Left lung (tissue), 10 donors: ENCODE data around the gene PPFIA1. TPM values are rescaled to one million over a fixed set of nuclear protein-coding genes. Genes with fewer than 3 reads are reported as not detected.

Experiments
- ATAC-seq: fragments of 200-7000 bp; cut with Tn5 transposase; one replicate; pipeline ENCODE4 v1.9.1; 2020; ENCODE audit warnings: moderate library complexity
- DNase-seq, 4 donors: peaks; one replicate each; pipeline ENCODE4 v3.0.0-alpha.2; 2013 to 2020
- H3K27ac ChIP-seq, 2 donors: fragments of 200-600 bp; sonication (generic) in 1 of 2; one replicate each; pipeline versions ENCODE4 v1.5.0 to v1.8.0; 2020 to 2021
- H3K27me3 ChIP-seq, 2 donors: fragments of 200-600 bp; sonication (generic) in 1 of 2; one replicate each; pipeline versions ENCODE4 v1.5.0 to v1.8.0; 2020 to 2021
- H3K36me3 ChIP-seq, 2 donors: fragments of 200-600 bp; sonication (generic) in 1 of 2; one replicate each; pipeline versions ENCODE4 v1.5.0 to v1.8.0; 2020 to 2021
- H3K4me1 ChIP-seq, 2 donors: fragments of 200-600 bp; one replicate each; pipeline ENCODE4 v1.8.0; 2021
- H3K4me3 ChIP-seq, 2 donors: fragments of 200-600 bp; sonication (generic) in 1 of 2; one replicate each; pipeline versions ENCODE4 v1.5.0 to v1.8.0; 2020 to 2021; ENCODE audit warnings: mild to moderate bottlenecking in 1 of 2
- H3K9me3 ChIP-seq, 2 donors: fragments of 200-600 bp; sonication (generic) in 1 of 2; one replicate each; pipeline versions ENCODE4 v1.5.0 to v1.8.0; 2020 to 2021
- CTCF ChIP-seq, 2 donors: fragments of 200-600 bp; sonication (generic) in 1 of 2; IDR thresholded peaks; one replicate each; pipeline versions ENCODE4 v1.5.0 to v1.8.0; 2021; ENCODE audit warnings: antibody characterized with exemption in 2 of 2
- intact Hi-C, 2 donors: fragments of 100-400 bp; cut with DNase I; formaldehyde crosslinking; loops; one replicate each; pipeline versions ENCODE4 v1.11.2 to v1.14.2; 2022
- polyA plus RNA-seq, 6 donors: library from polyadenylated mRNA; unstranded; fragments of 120-200 nt; gene quantifications; one replicate each; pipeline ENCODE4 v1.2.1, GENCODE V29; 2013; ENCODE audit not compliant: insufficient read length in 6 of 6
- total RNA-seq, 2 donors: library from RNA; stranded (reverse); fragmentation: NEBNext Ultra II Directional; extraction: Animal tissue kit (Norgen Biotek cat#: 25700); gene quantifications; one replicate each; pipeline ENCODE4 v1.2.1, GENCODE V29; 2021
- donor health status: DM: no; HTN: yes; CAD: no.
- donor health status: DM: no; HTN: no; CAD: no.

PPFIA1 gene
- total and polyA plus RNA-seq, 8 donors: 45.9 to 66.0 (median 51.3) TPM

GRCh38 chr11:70282012-70282411 is 11.5 kb downstream of the PPFIA1 start:
- Histone ChIP-seq H3K27ac (no peak overlapping the region), H3K27me3 (no peaks in the 10 kb centered on the region), H3K4me1 (no peaks in the 10 kb centered on the region), H3K9me3 (no peaks in the 10 kb centered on the region), H3K36me3 (peaks cover 3 to 94% of the 10 kb centered on the region in 2 donors), H3K4me3 (no peak overlapping the region)
- DNase-seq (no peak), ATAC-seq (no peak)
- no peak for TF ChIP-seq CTCF (IDR thresholded peaks at IDR 0.05)
- intact Hi-C loops: no loop called here

GRCh38 chr11:70288721-70289120 is 18.2 kb downstream of the PPFIA1 start:
- Histone ChIP-seq H3K4me3 (no peak overlapping the region), H3K27me3 (no peaks in the 10 kb centered on the region), H3K27ac (no peak overlapping the region), H3K9me3 (no peaks in the 10 kb centered on the region), H3K4me1 (peaks cover 0 to 9% of the 10 kb centered on the region in 2 donors), H3K36me3 (peaks cover 0 to 77% of the 10 kb centered on the region in 2 donors)
- no peak for TF ChIP-seq CTCF (IDR thresholded peaks at IDR 0.05)
- intact Hi-C loops: no loop called here
- DNase-seq: no peak
- ATAC-seq: no peak

GRCh38 chr11:70289582-70289981 is 19.1 kb downstream of the PPFIA1 start:
- Histone ChIP-seq H3K27me3 (no peaks in the 10 kb centered on the region), H3K27ac (no peak overlapping the region), H3K4me3 (no peak overlapping the region), H3K36me3 (peaks cover 0 to 75% of the 10 kb centered on the region in 2 donors), H3K4me1 (peaks cover 0 to 9% of the 10 kb centered on the region in 2 donors), H3K9me3 (no peaks in the 10 kb centered on the region)
- intact Hi-C loops: no loop called here
- ATAC-seq (no peak), DNase-seq (no peak)
- no peak for TF ChIP-seq CTCF (IDR thresholded peaks at IDR 0.05)

- H3K4me1 ChIP-seq: peaks cover 0 to 9% of the 10 kb centered on the region in 2 donors
Measured at GRCh38 chr11:70290361-70291065, 20.0 kb downstream of the PPFIA1 start.

More at GRCh38 chr11:70290361-70291065, 20.0 kb downstream of the PPFIA1 start:
- no peak for ATAC-seq
- Histone ChIP-seq H3K27ac (no peak overlapping the region), H3K27me3 (no peaks in the 10 kb centered on the region), H3K4me3 (no peak overlapping the region), H3K9me3 (no peaks in the 10 kb centered on the region), H3K36me3 (peaks cover 0 to 65% of the 10 kb centered on the region in 2 donors)
- intact Hi-C loops: no loop called here
- no peak for TF ChIP-seq CTCF (IDR thresholded peaks at IDR 0.05)
- DNase-seq: no peak
